Esophagus muscularis mucosa (tissue), 4 donors: ENCODE results near the gene EN1. TPM values are rescaled to one million over a fixed set of nuclear protein-coding genes. Genes with fewer than 3 reads are reported as not detected.

Experiments used
- DNase-seq: peaks from one replicate; pipeline ENCODE4 v3.0.0-alpha.2; 2017; ENCODE audit errors: extremely low spot score
- H3K27ac ChIP-seq, 4 donors: fragments of 200-600 bp; sonication (generic); replicated peaks in 1 of 4; 1 replicate in 3 of 4; 2 replicates in 1 of 4; pipeline ENCODE4 v1.5.1; 2016 to 2019; ENCODE audit warnings: mild to moderate bottlenecking in 1 of 4
- H3K27me3 ChIP-seq, 4 donors: fragments of 200-600 bp; sonication (generic); one replicate each; pipeline versions ENCODE4 v1.5.1 to v1.6.0; 2016 to 2019
- H3K36me3 ChIP-seq, 4 donors: fragments of 200-600 bp; sonication (generic); one replicate each; pipeline ENCODE4 v1.5.1; 2016 to 2019
- H3K4me1 ChIP-seq, 4 donors: fragments of 200-600 bp; sonication (generic); one replicate each; pipeline ENCODE4 v1.5.1; 2016 to 2019
- H3K4me3 ChIP-seq, 4 donors: fragments of 200-600 bp; sonication (generic); 1 replicate in 2 of 4; 2 replicates in 2 of 4; pipeline ENCODE4 v1.5.1; 2016 to 2019; ENCODE audit warnings: mild to moderate bottlenecking in 4 of 4, moderate library complexity in 1 of 4
- H3K9me3 ChIP-seq, 4 donors: fragments of 200-600 bp; sonication (generic); 1 replicate in 3 of 4; 2 replicates in 1 of 4; pipeline ENCODE4 v1.5.1; 2016 to 2019
- EP300 ChIP-seq: sonication (generic); formaldehyde crosslinking; IDR thresholded peaks from one replicate; pipeline ENCODE4 v1.6.1; 2017; ENCODE audit warnings: antibody characterized with exemption
- POLR2A ChIP-seq: fragments of 450-650 bp; IDR thresholded peaks from one replicate; pipeline ENCODE4 v1.6.1; 2017; ENCODE audit warnings: antibody characterized with exemption, moderate library complexity, mild to moderate bottlenecking, low read depth
- POLR2AphosphoS5 ChIP-seq, 2 donors: sonication (generic); formaldehyde crosslinking; IDR thresholded peaks; one replicate each; pipeline ENCODE4 v1.6.1; 2017; ENCODE audit warnings: antibody characterized with exemption in 2 of 2
- WGBS: methylation state at CpG from one replicate; pipeline ENCODE4 v1.1.5; 2018; 5-methylcytosine and 5-hydroxymethylcytosine counted together
- intact Hi-C: fragments of 100-400 bp; cut with DNase I; formaldehyde crosslinking; loops from one replicate; pipeline ENCODE4 v1.15.1; 2023
- total RNA-seq, 4 donors: library from RNA; depleted of rRNA; stranded (reverse); fragments of >200 nt; gene quantifications; one replicate each; pipeline versions ENCODE4 v1.1.0 to v1.2.1, GENCODE V29; 2016
- TF ChIP-seq, protein P1 (sequence below), 3 experiments: fragments of 200-600 bp in 2 of 3; fragments of 450-650 bp in 1 of 3; sonication (generic) in 2 of 3; IDR thresholded peaks; one replicate each; pipeline ENCODE4 v1.5.1; 2017 to 2019; ENCODE audit warnings: antibody characterized with exemption in 3 of 3, mild to moderate bottlenecking in 2 of 3, moderate library complexity in 1 of 3

EN1 gene
- total RNA-seq, 4 donors from 2014 or later = 0.11 to 0.17 (median 0.13) TPM; not detected in 1

DNA sequence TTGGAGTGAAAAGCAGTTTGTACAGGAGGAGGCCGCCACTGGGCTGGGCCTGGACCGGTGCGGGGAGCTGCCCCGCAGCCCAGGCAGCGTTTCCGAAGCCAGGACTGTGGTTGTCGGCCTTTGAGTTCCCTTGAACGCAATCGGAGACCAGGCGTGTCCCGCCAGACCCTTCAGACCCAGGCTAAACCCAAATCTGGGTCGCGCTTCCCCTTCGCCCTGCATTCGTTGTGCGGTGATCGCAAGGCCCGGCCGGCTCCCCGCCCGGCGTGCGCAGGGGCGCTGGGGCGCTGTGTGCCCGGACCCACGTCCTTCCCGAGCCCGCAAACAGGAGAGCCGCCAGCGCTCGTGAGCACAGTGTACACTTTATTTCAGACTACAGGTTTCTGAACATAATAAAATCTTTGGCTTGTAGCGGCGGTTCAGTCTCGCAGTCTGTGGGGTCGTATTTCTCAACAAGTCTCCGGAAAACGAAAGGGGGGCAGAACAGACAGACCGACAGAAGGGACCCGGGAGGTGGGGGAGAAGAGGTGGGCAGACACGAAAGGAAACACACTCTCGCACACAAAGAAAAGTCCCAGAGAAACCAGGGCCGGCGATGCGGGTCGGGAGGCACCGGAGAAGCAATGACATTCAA is 5.5 kb downstream of the EN1 start:
- 12% methylated on average over 45 of the region's 47 CpGs for WGBS
- Histone ChIP-seq H3K4me3 (peak overlapping the region; percentile 43 to 52 (median 46)), H3K9me3 (no peaks in the 10 kb centered on the region), H3K27me3 (peaks cover 7 to 100% (median 79%) of the 10 kb centered on the region in 4 donors), H3K27ac (no peak overlapping the region), H3K36me3 (no peaks in the 10 kb centered on the region), H3K4me1 (peaks cover 27 to 52% (median 46%) of the 10 kb centered on the region in 4 donors)
- no peak for DNase-seq
- intact Hi-C loops = no loop called here
- TF ChIP-seq POLR2A (no peak), EP300 (no peak), POLR2AphosphoS5 (IDR thresholded peaks at IDR 0.05) (peak in 1 of 2 donors; percentile 8)
- TF ChIP-seq, protein P1, sequence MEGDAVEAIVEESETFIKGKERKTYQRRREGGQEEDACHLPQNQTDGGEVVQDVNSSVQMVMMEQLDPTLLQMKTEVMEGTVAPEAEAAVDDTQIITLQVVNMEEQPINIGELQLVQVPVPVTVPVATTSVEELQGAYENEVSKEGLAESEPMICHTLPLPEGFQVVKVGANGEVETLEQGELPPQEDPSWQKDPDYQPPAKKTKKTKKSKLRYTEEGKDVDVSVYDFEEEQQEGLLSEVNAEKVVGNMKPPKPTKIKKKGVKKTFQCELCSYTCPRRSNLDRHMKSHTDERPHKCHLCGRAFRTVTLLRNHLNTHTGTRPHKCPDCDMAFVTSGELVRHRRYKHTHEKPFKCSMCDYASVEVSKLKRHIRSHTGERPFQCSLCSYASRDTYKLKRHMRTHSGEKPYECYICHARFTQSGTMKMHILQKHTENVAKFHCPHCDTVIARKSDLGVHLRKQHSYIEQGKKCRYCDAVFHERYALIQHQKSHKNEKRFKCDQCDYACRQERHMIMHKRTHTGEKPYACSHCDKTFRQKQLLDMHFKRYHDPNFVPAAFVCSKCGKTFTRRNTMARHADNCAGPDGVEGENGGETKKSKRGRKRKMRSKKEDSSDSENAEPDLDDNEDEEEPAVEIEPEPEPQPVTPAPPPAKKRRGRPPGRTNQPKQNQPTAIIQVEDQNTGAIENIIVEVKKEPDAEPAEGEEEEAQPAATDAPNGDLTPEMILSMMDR (IDR thresholded peaks at IDR 0.05) = no peak

GRCh38 chr2:118841450-118841827 is 6.0 kb downstream of the EN1 start:
- TF ChIP-seq, protein P1 (IDR thresholded peaks at IDR 0.05) = no peak
- no peak for TF ChIP-seq POLR2AphosphoS5 (IDR thresholded peaks at IDR 0.05)
- no peak for TF ChIP-seq EP300
- TF ChIP-seq POLR2A = no peak

GRCh38 chr2:118838741-118839455 is 8.6 kb downstream of the EN1 start:
- TF ChIP-seq POLR2A (no peak), EP300 (no peak), POLR2AphosphoS5 (IDR thresholded peaks at IDR 0.05) (no peak)
- TF ChIP-seq, protein P1 (IDR thresholded peaks at IDR 0.05) = no peak
- no peaks in the 10 kb centered on the region for H3K9me3 ChIP-seq
- no peak for DNase-seq
- no peak overlapping the region for H3K27ac ChIP-seq
- H3K4me3 ChIP-seq = no peak overlapping the region
- intact Hi-C loops = no loop called here
- H3K36me3 ChIP-seq = no peaks in the 10 kb centered on the region
- H3K4me1 ChIP-seq = peaks cover 27 to 52% (median 44%) of the 10 kb centered on the region in 4 donors
- 37% methylated on average over 6 of the region's 6 CpGs for WGBS
- H3K27me3 ChIP-seq = peaks cover 16 to 100% (median 78%) of the 10 kb centered on the region in 4 donors

More at GRCh38 chr2:118841450-118841827, 6.0 kb downstream of the EN1 start:
- intact Hi-C loops = no loop called here
- WGBS = 40% methylated on average over 20 of the region's 20 CpGs
- no peaks in the 10 kb centered on the region for H3K36me3 ChIP-seq
- H3K9me3 ChIP-seq = no peaks in the 10 kb centered on the region
- H3K27me3 ChIP-seq = peaks cover 9 to 100% (median 79%) of the 10 kb centered on the region in 4 donors
- H3K4me3 ChIP-seq = peak overlapping the region in 2 of 4 donors; percentile 43 to 47
- H3K4me1 ChIP-seq = peaks cover 24 to 48% (median 41%) of the 10 kb centered on the region in 4 donors
- H3K27ac ChIP-seq = no peak overlapping the region
- no peak for DNase-seq

- Histone ChIP-seq H3K36me3 (no peaks in the 10 kb centered on the region), H3K9me3 (no peaks in the 10 kb centered on the region), H3K27ac (no peak overlapping the region), H3K27me3 (peaks cover 12 to 100% (median 76%) of the 10 kb centered on the region in 4 donors), H3K4me1 (peaks cover 20 to 42% (median 35%) of the 10 kb centered on the region in 4 donors), H3K4me3 (no peak overlapping the region)
- no peak for TF ChIP-seq POLR2A
- TF ChIP-seq, protein P1 (IDR thresholded peaks at IDR 0.05) = no peak
- no peak for TF ChIP-seq POLR2AphosphoS5 (IDR thresholded peaks at IDR 0.05)
- no peak for TF ChIP-seq EP300
- intact Hi-C loops = no loop called here
- no peak for DNase-seq
- WGBS = 80% methylated on average over 1 of the region's 2 CpGs
These were observed 9.8 kb downstream of the EN1 start for GRCh38 chr2:118837621-118838020.
